Astrocyte of the cerebellum (primary cell): ENCODE measurements around the gene CAMK1.

Experiments used
- DNase-seq: peaks from one replicate; pipeline ENCODE4 v3.0.0-alpha.2; 2011; ENCODE audit warnings: low read depth
- H3K4me3 ChIP-seq: 2 replicates; pipeline ENCODE4 v1.5.1; 2011; ENCODE audit warnings: mild to moderate bottlenecking, low read depth, low read length, moderate library complexity
- in situ Hi-C: cut with HindIII; loops from 2 replicates; pipeline ENCODE4 v1.10.0; 2017; ENCODE audit warnings: low sequenced_read_pairs
- TF ChIP-seq, protein P1 (sequence below): IDR thresholded peaks from 2 replicates; pipeline ENCODE4 v1.5.1; 2012; ENCODE audit warnings: low read length, low read depth, moderate library complexity, mild to moderate bottlenecking; ENCODE audit errors: missing control alignments

CAMK1 gene

DNA sequence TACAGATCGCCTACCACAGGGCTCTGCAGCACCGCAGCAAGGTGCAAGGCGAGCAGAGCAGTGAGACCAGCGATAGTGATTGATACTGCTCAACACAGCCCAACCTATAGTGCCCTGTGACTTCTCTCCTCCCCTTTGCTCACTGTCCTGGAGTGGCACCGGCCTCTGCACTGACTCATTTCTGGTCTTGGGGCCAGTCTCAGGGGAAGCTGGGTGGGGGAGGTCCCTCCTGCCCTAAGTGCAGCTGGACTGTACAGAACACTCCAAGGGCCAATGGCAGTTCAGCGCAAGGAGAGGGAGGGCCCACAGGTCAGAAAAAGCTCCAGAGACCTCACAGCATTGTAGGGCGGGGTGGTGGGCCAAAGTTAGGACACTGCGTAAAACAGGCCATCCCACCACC lies 22.5 kb downstream of the CAMK1 start:
- in situ Hi-C loops = no loop called here
- TF ChIP-seq, protein P1, sequence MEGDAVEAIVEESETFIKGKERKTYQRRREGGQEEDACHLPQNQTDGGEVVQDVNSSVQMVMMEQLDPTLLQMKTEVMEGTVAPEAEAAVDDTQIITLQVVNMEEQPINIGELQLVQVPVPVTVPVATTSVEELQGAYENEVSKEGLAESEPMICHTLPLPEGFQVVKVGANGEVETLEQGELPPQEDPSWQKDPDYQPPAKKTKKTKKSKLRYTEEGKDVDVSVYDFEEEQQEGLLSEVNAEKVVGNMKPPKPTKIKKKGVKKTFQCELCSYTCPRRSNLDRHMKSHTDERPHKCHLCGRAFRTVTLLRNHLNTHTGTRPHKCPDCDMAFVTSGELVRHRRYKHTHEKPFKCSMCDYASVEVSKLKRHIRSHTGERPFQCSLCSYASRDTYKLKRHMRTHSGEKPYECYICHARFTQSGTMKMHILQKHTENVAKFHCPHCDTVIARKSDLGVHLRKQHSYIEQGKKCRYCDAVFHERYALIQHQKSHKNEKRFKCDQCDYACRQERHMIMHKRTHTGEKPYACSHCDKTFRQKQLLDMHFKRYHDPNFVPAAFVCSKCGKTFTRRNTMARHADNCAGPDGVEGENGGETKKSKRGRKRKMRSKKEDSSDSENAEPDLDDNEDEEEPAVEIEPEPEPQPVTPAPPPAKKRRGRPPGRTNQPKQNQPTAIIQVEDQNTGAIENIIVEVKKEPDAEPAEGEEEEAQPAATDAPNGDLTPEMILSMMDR = no peak
- DNase-seq = no peak
- no peak overlapping the region for H3K4me3 ChIP-seq

- no peak overlapping the region for H3K4me3 ChIP-seq
- in situ Hi-C loops = no loop called here
- TF ChIP-seq, protein P1 = no peak
- peak; percentile 89 for DNase-seq
Measured at GRCh38 chr3:9746330-9746729, 23.4 kb downstream of the CAMK1 start.

- H3K4me3 ChIP-seq = no peak overlapping the region
- TF ChIP-seq, protein P1 = no peak
- in situ Hi-C loops = no loop called here
- no peak for DNase-seq
Measured at GRCh38 chr3:9745521-9745920, 24.2 kb downstream of the CAMK1 start.

DNA sequence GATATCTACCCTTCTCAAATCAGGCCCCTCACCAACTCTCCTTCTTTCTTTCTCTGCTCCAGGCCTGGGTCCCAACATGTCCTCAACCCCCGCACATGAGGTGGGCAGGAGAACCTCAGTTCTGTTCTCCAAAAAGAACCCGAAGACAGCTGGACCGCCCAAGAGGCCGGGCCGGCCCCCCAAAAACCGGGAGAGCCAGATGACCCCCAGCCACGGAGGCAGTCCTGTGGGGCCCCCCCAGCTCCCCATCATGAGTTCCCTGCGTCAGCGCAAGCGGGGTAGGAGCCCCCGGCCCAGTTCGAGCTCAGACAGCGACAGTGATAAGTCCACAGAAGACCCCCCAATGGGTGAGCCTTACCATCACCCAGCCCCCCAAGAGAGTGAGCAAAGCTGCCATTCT lies 25.6 kb downstream of the CAMK1 start:
- H3K4me3 ChIP-seq = no peak overlapping the region
- DNase-seq = no peak
- in situ Hi-C loops = no loop called here
- TF ChIP-seq, protein P1 = no peak

GRCh38 chr3:9743548-9743947 lies 26.2 kb downstream of the CAMK1 start:
- DNase-seq = no peak
- H3K4me3 ChIP-seq = no peak overlapping the region
- TF ChIP-seq, protein P1 = no peak
- in situ Hi-C loops = no loop called here

DNA sequence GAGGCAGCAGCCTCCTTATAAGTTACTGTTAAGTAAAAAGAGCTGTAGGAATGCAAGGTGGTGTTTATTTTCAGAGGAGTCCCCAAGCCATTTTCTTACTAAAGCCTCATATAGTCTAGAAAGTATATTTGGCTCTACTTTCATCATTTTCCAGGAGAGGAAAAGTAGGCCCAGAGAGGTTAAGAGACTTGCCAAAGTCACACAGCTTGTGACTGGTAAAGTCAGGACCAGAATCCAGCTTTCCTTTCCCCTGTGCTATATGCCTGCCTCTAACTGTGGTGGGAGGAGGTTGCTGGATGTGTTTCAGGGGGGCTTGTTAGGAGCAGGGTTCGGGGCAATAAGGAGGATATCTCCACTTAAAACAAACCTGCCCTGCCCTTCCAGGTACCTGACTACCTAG lies 27.2 kb downstream of the CAMK1 start:
- H3K4me3 ChIP-seq = no peak overlapping the region
- TF ChIP-seq, protein P1 = no peak
- no peak for DNase-seq
- in situ Hi-C loops = no loop called here

- H3K4me3 ChIP-seq = no peak overlapping the region
- DNase-seq = no peak
- in situ Hi-C loops = no loop called here
- TF ChIP-seq, protein P1 = no peak
Measured at GRCh38 chr3:9739181-9739580, 30.6 kb downstream of the CAMK1 start.
